HG03196 (cell line): ENCODE results near the gene CUX1.

Source experiments
- ATAC-seq: cut with Tn5 transposase; IDR thresholded peaks from one replicate; pipeline ENCODE4 v1.9.1; 2021; ENCODE audit not compliant: unreplicated experiment

The CUX1 gene

GRCh38 chr7:101891936-101892640 is 74.7 kb downstream of the CUX1 start:
- no peak for ATAC-seq

GRCh38 chr7:101893341-101894082 is 76.1 kb downstream of the CUX1 start:
- no peak for ATAC-seq

- no peak for ATAC-seq
Observed at GRCh38 chr7:101896316-101896715, 78.9 kb downstream of the CUX1 start.

GRCh38 chr7:101896941-101897340 is 79.5 kb downstream of the CUX1 start:
- ATAC-seq, result no peak

GRCh38 chr7:101898106-101898505 is 80.7 kb downstream of the CUX1 start:
- ATAC-seq, result no peak

- no peak for ATAC-seq
Observed at GRCh38 chr7:101899616-101900015, 82.2 kb downstream of the CUX1 start.

- no peak for ATAC-seq
Observed at GRCh38 chr7:101900103-101900502, 82.7 kb downstream of the CUX1 start.

- ATAC-seq, result no peak
Observed at GRCh38 chr7:101901661-101902491, 84.5 kb downstream of the CUX1 start.

- ATAC-seq, result no peak
Observed at GRCh38 chr7:101902680-101903514, 85.5 kb downstream of the CUX1 start.

GRCh38 chr7:101903515-101903868 is 86.1 kb downstream of the CUX1 start:
- no peak for ATAC-seq

GRCh38 chr7:101904019-101904418 is 86.6 kb downstream of the CUX1 start:
- no peak for ATAC-seq

GRCh38 chr7:101905203-101905865 is 87.9 kb downstream of the CUX1 start:
- ATAC-seq, result no peak

GRCh38 chr7:101906291-101907240 is 89.1 kb downstream of the CUX1 start:
- no peak for ATAC-seq

GRCh38 chr7:101910991-101911799 is 93.8 kb downstream of the CUX1 start:
- no peak for ATAC-seq

GRCh38 chr7:101911800-101912715 is 94.6 kb downstream of the CUX1 start:
- no peak for ATAC-seq

- no peak for ATAC-seq
Observed at GRCh38 chr7:101912716-101913110, 95.3 kb downstream of the CUX1 start.

GRCh38 chr7:101913247-101913721 is 95.9 kb downstream of the CUX1 start:
- no peak for ATAC-seq
